ENCODE results near the gene PTK6. TPM values are rescaled to one million over a fixed set of nuclear protein-coding genes. Genes with fewer than 3 reads are reported as not detected.

PTK6 gene
- under 1 TPM; 0.34 to 0.78 TPM for total RNA-seq

GRCh38 chr20:63536997-63537524 is at the start of gene PTK6:
Gene PTK6 (minus strand): TSS chr20:63537376. CDS start chr20:63537314, 62 bp downstream.
- POLR2A ChIA-PET = interaction anchor here (0.6 to 5.8 kb wide), 12 partner anchors 8 to 419 kb away, joined by 3 to 55 read pairs (median 3); partner anchors contain the start of genes PPDPF, TPD52L2 and UCKL1
- CTCF ChIA-PET = interaction anchor here (0.6 to 2.6 kb wide), 49 partner anchors 9 to 584 kb away, joined by 3 to 19 read pairs (median 4); partner anchors contain the start of genes ARFRP1, GMEB2, LIME1 and OPRL1
- H3K36me3 Mint-ChIP-seq = no peaks in the 10 kb centered on the region
- intact Hi-C loops (cut with micrococcal nuclease) = loop anchor here (1.0 to 10.0 kb wide), 7 partner anchors 16 to 528 kb away; partner anchors contain the start of genes PRPF6, TCEA2, TNFRSF6B and UCKL1
- H3K4me1 Mint-ChIP-seq (ENCODE audit: low read depth) = peaks cover 13% of the 10 kb centered on the region
- H3K27me3 Mint-ChIP-seq = no peaks in the 10 kb centered on the region
- peak; percentile 62 for DNase-seq
- peak within 1 kb of the TSS; percentile 80 for H3K27ac Mint-ChIP-seq
- H3K9me3 Mint-ChIP-seq = no peaks in the 10 kb centered on the region
- peak within 1 kb of the TSS; percentile 66 for H3K4me3 Mint-ChIP-seq

- H3K27ac Mint-ChIP-seq = no peak overlapping the region
- CTCF ChIA-PET = no interaction called here
- POLR2A ChIA-PET = interaction anchor here (0.7 kb wide), 1 partner anchor 18 kb away, joined by 4 read pairs; no protein-coding TSS in a partner anchor
These were observed 49.6 kb upstream of the PTK6 start for GRCh38 chr20:63586797-63587196.

DNA sequence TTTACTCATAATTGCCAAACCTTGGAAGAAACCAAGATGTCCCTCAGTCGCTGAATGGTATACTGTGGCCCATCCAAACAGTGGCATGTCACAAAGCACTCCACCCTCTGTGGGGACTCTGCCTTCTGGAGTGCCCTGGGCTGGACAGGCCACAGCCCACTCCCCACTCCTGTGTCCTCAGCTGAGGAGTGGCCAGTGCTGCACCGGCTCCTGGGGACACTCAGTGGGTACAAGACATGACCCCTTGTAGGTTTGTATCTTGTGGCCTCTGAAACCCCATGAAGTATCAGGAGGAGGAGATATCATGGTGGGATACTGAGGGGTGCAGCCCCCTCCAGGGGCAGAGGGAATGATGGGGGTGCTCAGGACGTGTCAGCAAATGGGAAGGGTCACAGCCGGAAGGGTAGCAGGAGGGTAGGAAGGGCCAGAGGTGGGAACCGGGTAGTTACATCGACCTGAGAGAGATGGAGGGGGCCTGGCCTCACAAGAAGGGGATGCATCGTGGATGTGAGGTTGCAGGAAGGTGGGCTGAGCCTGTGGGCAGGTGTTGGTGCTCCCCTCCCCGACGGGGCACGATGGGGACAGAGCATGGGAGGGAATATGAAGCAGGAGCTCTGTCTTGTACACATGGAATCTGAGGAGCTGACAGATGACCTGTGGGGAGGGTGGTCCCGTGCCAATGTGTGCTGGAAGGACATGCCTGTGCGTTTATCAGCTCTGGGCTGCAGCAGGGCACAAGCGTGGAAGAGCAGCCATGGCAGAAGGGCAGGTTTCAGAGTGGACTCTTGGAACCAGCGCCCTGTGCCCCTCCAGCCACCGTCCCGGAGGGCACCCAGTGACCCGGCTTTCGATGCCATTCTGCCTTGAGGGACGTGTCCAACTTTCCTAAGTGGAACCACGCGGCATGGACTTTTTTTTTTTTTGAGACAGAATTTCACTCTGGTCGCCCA is 48.7 kb upstream of the PTK6 start:
- POLR2A ChIA-PET = interaction anchor here (0.7 kb wide), 1 partner anchor 18 kb away, joined by 4 read pairs; no protein-coding TSS in a partner anchor
- no peak overlapping the region for H3K4me3 Mint-ChIP-seq
- no peaks in the 10 kb centered on the region for H3K4me1 Mint-ChIP-seq (ENCODE audit: low read depth)
- no peaks in the 10 kb centered on the region for H3K9me3 Mint-ChIP-seq
- intact Hi-C loops (cut with micrococcal nuclease) = no loop called here
- CTCF ChIA-PET = no interaction called here
- no peaks in the 10 kb centered on the region for H3K27me3 Mint-ChIP-seq
- DNase-seq = no peak
- no peak overlapping the region for H3K27ac Mint-ChIP-seq
- peaks cover 11% of the 10 kb centered on the region for H3K36me3 Mint-ChIP-seq

More at GRCh38 chr20:63586797-63587196, 49.6 kb upstream of the PTK6 start:
- no peaks in the 10 kb centered on the region for H3K27me3 Mint-ChIP-seq
- DNase-seq = no peak
- H3K4me3 Mint-ChIP-seq = no peak overlapping the region
- H3K4me1 Mint-ChIP-seq (ENCODE audit: low read depth) = no peaks in the 10 kb centered on the region
- H3K36me3 Mint-ChIP-seq = peaks cover 14% of the 10 kb centered on the region
- H3K9me3 Mint-ChIP-seq = no peaks in the 10 kb centered on the region
- intact Hi-C loops (cut with micrococcal nuclease) = no loop called here

DNA sequence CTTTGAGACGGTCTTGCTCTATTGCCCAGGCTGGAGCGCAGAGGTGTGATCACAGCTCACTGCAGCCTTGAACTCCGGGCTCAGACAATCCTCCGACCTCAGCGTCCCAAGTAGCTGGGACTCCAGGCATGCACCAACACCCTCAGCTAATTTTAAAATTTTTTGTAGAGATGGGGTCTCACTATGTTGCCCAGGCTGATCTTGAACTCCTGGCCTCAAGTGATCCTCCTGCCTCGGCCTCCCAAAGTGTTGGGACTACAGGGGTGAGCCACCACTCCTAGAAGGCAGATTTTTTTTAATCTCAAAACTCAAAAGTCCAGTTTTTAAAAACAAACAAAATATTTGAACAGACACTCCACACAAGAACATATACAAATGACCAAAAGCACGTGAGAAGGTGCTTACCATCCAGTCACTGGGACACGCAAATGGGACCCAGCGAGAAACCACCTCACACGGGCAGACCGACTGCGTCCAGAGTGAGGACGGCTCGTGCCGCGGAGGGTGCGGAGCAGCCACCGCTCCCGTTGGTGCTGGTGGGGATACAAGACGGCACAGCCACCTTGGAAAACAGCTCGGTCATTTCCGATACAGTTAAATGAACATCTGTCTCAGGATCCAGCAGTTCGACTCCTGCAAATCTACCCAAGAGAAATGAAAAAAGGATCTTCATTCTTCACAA is 45.3 kb upstream of the PTK6 start:
- no peaks in the 10 kb centered on the region for H3K36me3 Mint-ChIP-seq
- no peaks in the 10 kb centered on the region for H3K9me3 Mint-ChIP-seq
- no peaks in the 10 kb centered on the region for H3K4me1 Mint-ChIP-seq (ENCODE audit: low read depth)
- no peaks in the 10 kb centered on the region for H3K27me3 Mint-ChIP-seq
- H3K27ac Mint-ChIP-seq = no peak overlapping the region
- intact Hi-C loops (cut with micrococcal nuclease) = no loop called here
- DNase-seq = no peak
- ChIA-PET POLR2A (interaction anchor here (1.1 kb wide), 1 partner anchor 59 kb away, joined by 3 read pairs; no protein-coding TSS in a partner anchor), CTCF (interaction anchor here (1.0 to 1.3 kb wide), 2 partner anchors 45 to 86 kb away, joined by 3 to 5 read pairs; partner anchors contain the start of gene PTK6)
- no peak overlapping the region for H3K4me3 Mint-ChIP-seq

DNA sequence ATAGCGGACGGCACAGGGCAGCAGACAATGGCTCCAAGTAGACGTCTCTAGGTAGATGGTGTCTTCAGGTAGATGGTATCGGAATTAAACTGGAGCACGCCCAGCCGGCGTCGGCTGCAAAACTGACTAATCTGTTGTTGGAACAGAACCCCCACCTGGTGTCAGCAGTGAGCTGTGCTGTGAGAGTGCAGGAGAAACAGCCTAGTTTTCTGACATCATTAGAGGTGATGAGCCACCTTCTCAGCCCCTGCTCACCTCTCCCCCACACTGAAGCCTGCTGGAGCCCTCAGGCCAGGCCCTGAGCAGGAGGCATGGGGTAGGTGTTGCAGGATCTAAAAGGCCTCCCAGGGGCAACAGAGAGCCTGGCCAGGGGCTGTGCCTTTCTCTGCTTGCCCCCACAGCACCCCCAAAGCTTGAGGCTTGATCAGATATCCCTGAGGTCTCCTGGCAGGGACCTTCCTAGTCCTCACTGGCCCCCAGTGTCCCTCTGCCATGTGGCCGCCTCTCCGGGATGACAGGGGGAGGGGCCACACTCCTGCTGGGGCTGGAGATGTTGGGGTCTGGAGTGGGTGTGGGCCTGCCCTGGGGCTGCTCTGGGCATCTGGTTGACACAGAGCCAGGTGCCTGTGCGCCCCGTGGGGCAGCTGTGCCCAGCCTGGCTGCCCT is 43.8 kb upstream of the PTK6 start:
- intact Hi-C loops (cut with micrococcal nuclease) = no loop called here
- ChIA-PET POLR2A (no interaction called here), CTCF (interaction anchor here (1.0 kb wide), 1 partner anchor 43 kb away, joined by 5 read pairs; the partner anchor contains the start of gene PTK6)
- Mint-ChIP-seq H3K4me3 (no peak overlapping the region), H3K27ac (no peak overlapping the region), H3K9me3 (no peaks in the 10 kb centered on the region), H3K4me1 (ENCODE audit: low read depth) (no peaks in the 10 kb centered on the region), H3K36me3 (no peaks in the 10 kb centered on the region), H3K27me3 (peaks cover 2% of the 10 kb centered on the region)
- peak; percentile 84 for DNase-seq

- no peaks in the 10 kb centered on the region for H3K36me3 Mint-ChIP-seq
- no peak overlapping the region for H3K27ac Mint-ChIP-seq
- ChIA-PET CTCF (no interaction called here), POLR2A (no interaction called here)
- H3K27me3 Mint-ChIP-seq = peaks cover 2% of the 10 kb centered on the region
- H3K9me3 Mint-ChIP-seq = no peaks in the 10 kb centered on the region
- no peaks in the 10 kb centered on the region for H3K4me1 Mint-ChIP-seq (ENCODE audit: low read depth)
- no peak overlapping the region for H3K4me3 Mint-ChIP-seq
- no peak for DNase-seq
- intact Hi-C loops (cut with micrococcal nuclease) = loop anchor here (2.0 kb wide), 1 partner anchor 40 kb away; no protein-coding TSS in a partner anchor
These were observed 42.0 kb upstream of the PTK6 start for GRCh38 chr20:63579017-63579694.

DNA sequence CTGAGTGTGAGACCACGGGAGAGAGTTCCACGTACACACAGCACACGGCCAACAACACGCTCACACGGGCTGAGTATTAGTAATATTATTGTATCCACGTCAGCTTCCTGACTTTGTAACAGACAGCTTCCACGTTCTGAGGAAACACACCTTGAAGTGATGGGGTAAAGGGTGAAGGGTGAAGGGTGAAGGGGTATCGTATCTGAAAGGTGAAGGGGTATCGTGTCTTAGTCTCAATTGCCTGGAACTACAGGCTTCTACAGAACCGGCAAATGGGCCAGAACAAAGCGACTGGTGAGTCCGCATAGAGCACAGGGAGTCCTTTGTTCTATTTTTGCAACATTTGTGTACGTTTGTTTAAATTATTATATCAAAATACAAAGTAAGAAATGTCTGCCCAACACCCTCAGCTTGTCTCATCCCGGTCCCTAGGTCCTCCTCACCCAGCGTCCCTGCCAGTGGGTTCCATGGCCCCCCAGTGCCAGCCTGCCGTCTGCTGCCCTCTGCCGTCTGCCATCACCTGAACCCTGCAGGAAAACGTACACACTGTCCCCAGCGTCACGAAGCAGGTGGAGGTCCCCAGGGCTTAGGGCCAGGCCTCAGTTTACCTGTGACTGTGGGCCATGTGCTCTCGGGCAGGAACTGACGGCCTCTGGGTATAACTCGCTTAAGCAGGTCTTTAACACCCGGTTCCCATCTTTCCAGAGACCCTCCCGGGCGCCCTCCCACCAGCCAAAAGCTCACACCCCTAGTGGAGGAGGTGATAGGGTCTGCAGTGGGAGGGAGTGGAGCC is 41.2 kb upstream of the PTK6 start:
- Mint-ChIP-seq H3K9me3 (no peaks in the 10 kb centered on the region), H3K27me3 (peaks cover 2% of the 10 kb centered on the region), H3K4me1 (ENCODE audit: low read depth) (no peaks in the 10 kb centered on the region), H3K27ac (no peak overlapping the region), H3K36me3 (no peaks in the 10 kb centered on the region), H3K4me3 (no peak overlapping the region)
- ChIA-PET CTCF (interaction anchor here (1.0 kb wide), 1 partner anchor 208 kb away, joined by 3 read pairs; no protein-coding TSS in a partner anchor), POLR2A (interaction anchor here (0.6 kb wide), 1 partner anchor 41 kb away, joined by 3 read pairs; the partner anchor contains the start of gene PTK6)
- intact Hi-C loops (cut with micrococcal nuclease) = loop anchor here (2.0 kb wide), 1 partner anchor 40 kb away; no protein-coding TSS in a partner anchor
- DNase-seq = no peak

DNA sequence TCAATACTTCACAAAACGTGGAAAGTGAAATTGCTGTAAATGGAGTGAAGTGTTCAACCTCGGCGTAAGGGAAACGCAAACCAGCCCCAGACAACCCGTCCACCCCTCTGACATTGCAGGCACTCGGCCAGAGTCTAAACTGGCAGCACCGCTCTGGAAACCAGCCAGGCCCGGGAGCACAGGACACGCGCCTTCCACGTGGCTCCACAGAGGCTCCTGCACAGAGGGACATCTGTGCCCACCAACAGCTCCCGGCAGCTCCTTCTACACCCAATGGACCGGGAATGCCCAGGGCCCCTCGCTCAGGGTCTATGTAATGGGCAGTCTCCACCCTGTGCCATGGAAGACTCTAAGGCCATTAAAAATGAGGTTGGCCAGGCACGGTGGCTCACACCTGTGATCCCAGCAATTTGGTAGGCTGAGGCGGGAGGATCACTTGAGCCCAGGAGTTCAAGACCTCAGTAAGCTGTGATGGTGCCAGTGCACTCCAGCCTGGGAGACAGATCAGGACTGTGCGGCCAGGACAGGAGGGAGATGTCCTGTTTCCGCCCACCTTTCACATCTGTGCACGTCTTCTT is 40.2 kb upstream of the PTK6 start:
- H3K4me1 Mint-ChIP-seq (ENCODE audit: low read depth) = no peaks in the 10 kb centered on the region
- peaks cover 2% of the 10 kb centered on the region for H3K27me3 Mint-ChIP-seq
- H3K27ac Mint-ChIP-seq = no peak overlapping the region
- no peaks in the 10 kb centered on the region for H3K9me3 Mint-ChIP-seq
- intact Hi-C loops (cut with micrococcal nuclease) = no loop called here
- ChIA-PET POLR2A (no interaction called here), CTCF (interaction anchor here (1.0 kb wide), 1 partner anchor 209 kb away, joined by 3 read pairs; no protein-coding TSS in a partner anchor)
- DNase-seq = no peak
- no peaks in the 10 kb centered on the region for H3K36me3 Mint-ChIP-seq
- H3K4me3 Mint-ChIP-seq = no peak overlapping the region

DNA sequence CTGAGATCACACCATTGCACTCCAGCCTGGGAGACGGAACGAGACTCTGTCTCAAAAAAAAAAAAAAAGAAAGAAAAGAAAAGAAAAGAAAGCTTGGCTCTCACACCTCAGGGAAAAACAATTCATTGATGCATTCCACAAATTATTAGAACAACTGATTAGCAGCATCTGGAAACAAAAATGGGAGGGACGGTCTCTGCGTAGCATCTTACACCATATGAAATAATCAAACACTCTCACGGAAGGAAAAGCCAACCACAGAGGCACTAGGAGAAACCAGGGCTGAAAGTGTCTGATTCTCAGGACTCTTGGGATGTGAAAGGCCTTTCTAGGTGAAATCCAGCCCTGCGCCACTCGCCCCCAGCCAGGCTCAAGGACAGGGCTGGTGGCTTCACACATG is 39.1 kb upstream of the PTK6 start:
- intact Hi-C loops (cut with micrococcal nuclease) = no loop called here
- peaks cover 2% of the 10 kb centered on the region for H3K27me3 Mint-ChIP-seq
- no peaks in the 10 kb centered on the region for H3K9me3 Mint-ChIP-seq
- ChIA-PET POLR2A (no interaction called here), CTCF (no interaction called here)
- no peak overlapping the region for H3K4me3 Mint-ChIP-seq
- H3K36me3 Mint-ChIP-seq = no peaks in the 10 kb centered on the region
- H3K27ac Mint-ChIP-seq = no peak overlapping the region
- DNase-seq = no peak
- H3K4me1 Mint-ChIP-seq (ENCODE audit: low read depth) = no peaks in the 10 kb centered on the region
